Measurements from ENCODE around the gene HEXIM1.

DNA sequence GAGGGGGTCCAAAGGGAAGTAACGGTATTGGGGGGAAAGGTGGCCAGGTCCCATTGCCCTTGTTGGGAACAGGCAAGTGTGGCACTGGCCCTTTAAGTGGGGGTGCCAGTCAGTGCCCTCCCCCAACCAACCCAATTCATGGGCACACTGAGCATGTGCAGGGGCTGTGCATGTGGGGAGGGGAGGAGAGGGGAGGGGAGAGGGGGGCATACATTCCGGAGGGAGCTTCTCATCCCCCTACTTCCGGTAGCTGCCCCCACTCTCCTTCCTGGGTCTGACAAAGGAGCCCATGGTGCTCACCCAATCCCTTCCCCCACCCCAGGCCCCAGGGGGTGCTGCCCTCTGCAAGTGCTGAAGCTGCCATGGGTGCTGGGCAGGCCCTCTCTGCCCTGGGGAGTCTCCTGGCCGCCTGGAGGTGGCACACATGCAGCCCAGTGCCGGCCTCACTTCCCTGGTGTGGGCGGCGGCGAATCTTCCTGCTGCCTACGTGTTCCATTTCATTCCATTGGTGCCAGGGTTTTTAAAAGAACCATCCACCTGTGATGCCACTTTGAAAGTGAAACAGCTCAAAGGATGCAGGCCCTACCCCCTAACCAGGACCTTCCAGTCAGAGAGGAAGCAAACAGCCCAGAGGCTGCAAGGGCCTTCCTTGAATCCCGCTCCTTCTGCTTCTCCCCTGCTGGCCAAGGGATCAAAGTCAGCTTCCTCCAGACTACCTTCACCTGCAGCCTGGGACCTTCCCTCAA is 24.4 kb downstream of the HEXIM1 start:
- TF ChIP-seq, protein P1, sequence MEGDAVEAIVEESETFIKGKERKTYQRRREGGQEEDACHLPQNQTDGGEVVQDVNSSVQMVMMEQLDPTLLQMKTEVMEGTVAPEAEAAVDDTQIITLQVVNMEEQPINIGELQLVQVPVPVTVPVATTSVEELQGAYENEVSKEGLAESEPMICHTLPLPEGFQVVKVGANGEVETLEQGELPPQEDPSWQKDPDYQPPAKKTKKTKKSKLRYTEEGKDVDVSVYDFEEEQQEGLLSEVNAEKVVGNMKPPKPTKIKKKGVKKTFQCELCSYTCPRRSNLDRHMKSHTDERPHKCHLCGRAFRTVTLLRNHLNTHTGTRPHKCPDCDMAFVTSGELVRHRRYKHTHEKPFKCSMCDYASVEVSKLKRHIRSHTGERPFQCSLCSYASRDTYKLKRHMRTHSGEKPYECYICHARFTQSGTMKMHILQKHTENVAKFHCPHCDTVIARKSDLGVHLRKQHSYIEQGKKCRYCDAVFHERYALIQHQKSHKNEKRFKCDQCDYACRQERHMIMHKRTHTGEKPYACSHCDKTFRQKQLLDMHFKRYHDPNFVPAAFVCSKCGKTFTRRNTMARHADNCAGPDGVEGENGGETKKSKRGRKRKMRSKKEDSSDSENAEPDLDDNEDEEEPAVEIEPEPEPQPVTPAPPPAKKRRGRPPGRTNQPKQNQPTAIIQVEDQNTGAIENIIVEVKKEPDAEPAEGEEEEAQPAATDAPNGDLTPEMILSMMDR (IDR thresholded peaks at IDR 0.05; ENCODE audit: insufficient read depth, low read length, poor library complexity, severe bottlenecking): no peak
- no peak for TF ChIP-seq EZH2phosphoT487 (conservative IDR thresholded peaks at IDR 0.05; ENCODE audit: low read length)

All from SU-DHL-6 (cell line).